D721Med (cell line): ENCODE measurements around the gene GLRX3.
"Not testable (repeated sequence)": the region's sequence is repeated elsewhere in the genome, so short reads cannot be mapped to it uniquely, and the experiment has no call there.

Experiments
- DNase-seq: peaks from one replicate; pipeline ENCODE4 v3.0.0; 2011; ENCODE audit warnings: low spot score; ENCODE audit not compliant: insufficient read length
- FAIRE-seq: peaks from 2 replicates; lab custom pipeline; 2011; peaks lifted over from hg19 to GRCh38; lab: Jason Lieb, UNC
- TF ChIP-seq, protein P1 (sequence below): IDR thresholded peaks from 2 replicates; pipeline ENCODE4 v1.5.1; 2012; ENCODE audit warnings: mild to moderate bottlenecking, control low read depth; ENCODE audit not compliant: insufficient read depth; ENCODE audit errors: missing control alignments

Gene GLRX3

DNA sequence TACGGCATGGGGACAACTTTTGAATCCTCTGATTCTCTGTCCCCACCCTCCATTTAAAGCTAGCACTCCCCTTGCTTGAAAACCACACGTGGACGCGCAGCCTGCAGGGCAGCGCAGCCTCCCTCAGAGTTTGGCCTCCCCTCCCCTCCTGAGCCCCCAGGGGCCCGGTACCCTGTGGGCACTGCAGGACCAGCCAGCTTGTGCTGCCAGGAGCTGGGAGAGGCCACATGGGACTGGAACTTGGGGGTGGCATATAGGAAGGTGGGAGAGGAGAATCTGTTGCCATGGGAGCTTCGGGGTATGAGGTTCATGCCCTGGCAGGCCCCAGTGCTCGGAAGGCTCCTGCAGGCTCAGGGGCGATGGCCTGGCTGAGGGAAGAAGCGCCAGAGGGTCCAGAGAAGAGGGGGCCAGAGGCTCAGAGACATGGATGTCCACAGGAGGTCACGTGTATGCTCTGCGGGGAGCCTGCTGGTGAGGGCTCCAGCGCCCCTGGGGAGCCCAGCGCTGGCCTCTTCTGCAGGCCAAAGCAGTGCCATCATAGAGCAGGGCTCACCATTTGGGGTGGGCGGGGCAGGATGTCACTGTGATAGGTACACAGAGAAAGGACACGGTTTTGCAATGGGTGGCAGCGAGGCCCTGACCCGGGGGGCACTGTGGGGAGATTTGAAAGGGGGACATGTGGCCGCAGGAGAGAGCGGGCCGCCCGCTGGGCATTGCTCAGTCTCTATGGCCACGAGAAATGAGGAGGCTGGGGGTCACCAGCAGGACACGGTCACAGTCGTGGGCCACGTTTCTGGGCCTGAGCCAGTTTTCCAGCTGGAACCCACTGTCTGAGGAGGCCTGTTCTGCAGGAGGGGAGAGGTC, 64.2 kb downstream of the GLRX3 start:
- FAIRE-seq (no peak), DNase-seq (no peak)
- TF ChIP-seq, protein P1, sequence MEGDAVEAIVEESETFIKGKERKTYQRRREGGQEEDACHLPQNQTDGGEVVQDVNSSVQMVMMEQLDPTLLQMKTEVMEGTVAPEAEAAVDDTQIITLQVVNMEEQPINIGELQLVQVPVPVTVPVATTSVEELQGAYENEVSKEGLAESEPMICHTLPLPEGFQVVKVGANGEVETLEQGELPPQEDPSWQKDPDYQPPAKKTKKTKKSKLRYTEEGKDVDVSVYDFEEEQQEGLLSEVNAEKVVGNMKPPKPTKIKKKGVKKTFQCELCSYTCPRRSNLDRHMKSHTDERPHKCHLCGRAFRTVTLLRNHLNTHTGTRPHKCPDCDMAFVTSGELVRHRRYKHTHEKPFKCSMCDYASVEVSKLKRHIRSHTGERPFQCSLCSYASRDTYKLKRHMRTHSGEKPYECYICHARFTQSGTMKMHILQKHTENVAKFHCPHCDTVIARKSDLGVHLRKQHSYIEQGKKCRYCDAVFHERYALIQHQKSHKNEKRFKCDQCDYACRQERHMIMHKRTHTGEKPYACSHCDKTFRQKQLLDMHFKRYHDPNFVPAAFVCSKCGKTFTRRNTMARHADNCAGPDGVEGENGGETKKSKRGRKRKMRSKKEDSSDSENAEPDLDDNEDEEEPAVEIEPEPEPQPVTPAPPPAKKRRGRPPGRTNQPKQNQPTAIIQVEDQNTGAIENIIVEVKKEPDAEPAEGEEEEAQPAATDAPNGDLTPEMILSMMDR: no peak

GRCh38 chr10:130201043-130201380, 64.8 kb downstream of the GLRX3 start:
- FAIRE-seq (no peak), DNase-seq (no peak)
- TF ChIP-seq, protein P1: no peak

DNA sequence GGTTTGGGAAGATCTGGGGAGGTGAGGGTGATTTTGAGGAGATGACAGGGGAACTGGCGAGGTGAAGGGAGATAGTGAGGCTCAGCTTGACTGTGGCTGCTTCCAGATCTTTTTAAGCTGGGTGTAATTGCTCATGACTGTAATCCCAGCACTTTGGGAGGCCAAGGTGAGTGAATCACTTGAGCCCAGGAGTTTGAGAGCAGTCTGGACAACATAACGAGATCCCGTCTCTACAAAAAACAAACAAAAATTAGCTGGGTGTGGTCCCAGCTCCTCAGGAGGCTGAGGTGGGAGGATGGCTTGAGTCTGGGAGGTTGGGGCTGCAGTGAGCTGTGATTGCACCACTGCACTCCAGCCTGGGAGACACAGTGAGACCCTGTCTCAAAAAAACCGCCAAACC, 66.0 kb downstream of the GLRX3 start:
- not testable (repeated sequence) for FAIRE-seq, DNase-seq

DNA sequence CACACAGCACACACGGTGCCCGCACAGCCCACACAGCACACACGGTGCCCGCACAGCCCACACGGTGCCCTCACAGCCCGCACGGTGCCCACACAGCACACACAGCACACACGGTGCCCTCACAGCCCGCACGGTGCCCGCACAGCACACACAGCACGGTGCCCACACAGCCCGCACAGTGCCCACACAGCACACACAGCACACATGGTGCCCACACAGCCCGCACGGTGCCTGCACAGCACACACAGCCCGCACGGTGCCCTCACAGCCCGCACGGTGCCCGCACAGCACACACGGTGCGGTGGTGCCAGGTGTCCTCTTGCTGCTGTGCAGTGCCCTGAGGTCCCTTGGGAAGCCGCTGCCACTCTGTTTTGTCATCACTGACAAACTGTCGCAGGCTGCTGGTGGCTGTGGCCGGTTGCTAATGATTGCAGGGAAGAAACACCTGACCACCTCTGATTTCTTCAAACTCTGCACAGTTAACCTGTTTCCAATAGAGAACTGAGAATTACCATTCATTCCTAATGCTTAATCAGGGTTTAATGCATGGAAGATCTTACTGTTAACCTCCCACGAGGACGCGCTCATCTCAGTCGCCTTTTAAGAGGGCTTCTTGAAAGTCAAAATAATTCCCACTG, 66.9 kb downstream of the GLRX3 start:
- TF ChIP-seq, protein P1: no peak
- DNase-seq (no peak), FAIRE-seq (no peak)

DNA sequence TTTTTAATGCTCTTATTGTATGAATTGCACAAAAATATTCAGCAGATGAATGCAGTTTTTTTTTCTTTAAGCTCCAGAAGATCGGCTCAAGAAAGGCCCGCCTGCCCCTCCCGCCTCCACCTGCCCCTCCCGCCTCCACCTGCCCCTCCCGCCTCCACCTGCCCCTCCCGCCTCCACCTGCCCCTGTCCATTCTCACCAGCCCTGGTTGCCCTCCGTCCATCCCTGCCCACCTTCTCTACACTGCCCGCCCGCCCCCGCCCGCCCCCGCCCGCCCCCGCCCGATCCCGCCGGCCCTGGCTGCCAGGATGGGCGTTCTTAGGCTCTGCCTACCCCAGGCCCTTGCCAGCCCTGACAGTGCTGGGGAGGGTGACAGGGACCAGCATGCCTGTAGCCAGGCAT, 67.4 kb downstream of the GLRX3 start:
- DNase-seq (no peak), FAIRE-seq (no peak)
- TF ChIP-seq, protein P1: no peak

DNA sequence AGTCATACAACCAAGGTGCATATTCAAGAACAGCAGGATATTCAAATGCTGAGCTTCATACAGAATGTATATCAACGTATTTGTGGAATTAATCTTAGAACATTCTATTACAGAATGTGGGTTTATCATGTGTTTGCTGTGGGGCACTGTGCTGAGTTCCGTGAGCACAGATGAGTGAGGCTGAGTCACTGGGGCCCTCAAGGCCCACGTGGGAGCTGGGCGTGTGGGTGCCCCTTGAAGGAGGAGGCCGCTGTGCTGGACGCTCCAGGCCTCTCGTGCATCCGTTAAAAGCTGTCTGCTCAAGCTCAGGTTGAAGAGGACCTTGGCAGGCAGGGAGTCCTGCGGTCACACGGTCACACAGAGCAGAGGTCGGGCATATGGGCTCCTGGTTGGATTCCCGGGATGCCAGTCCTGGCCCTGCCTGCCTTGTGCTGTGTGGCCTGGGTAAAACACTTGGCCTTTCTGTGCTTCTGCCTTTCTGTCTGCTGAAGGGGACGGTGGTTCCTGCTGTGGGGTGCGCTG, 70.1 kb downstream of the GLRX3 start:
- FAIRE-seq: no peak
- TF ChIP-seq, protein P1: no peak
- no peak for DNase-seq

- TF ChIP-seq, protein P1: no peak
- DNase-seq: no peak
These were observed 71.0 kb downstream of the GLRX3 start for GRCh38 chr10:130207205-130207604.

More at GRCh38 chr10:130207205-130207604, 71.0 kb downstream of the GLRX3 start:
- FAIRE-seq: no peak
